Measurements from ENCODE around the gene SUN1. TPM values are rescaled to one million over a fixed set of nuclear protein-coding genes. Genes with fewer than 3 reads are reported as not detected.

The SUN1 gene
- total and polyA plus RNA-seq, 2 donors (not counting 1 experiment from before 2014, with no cell fraction given): 198 to 254 TPM

DNA sequence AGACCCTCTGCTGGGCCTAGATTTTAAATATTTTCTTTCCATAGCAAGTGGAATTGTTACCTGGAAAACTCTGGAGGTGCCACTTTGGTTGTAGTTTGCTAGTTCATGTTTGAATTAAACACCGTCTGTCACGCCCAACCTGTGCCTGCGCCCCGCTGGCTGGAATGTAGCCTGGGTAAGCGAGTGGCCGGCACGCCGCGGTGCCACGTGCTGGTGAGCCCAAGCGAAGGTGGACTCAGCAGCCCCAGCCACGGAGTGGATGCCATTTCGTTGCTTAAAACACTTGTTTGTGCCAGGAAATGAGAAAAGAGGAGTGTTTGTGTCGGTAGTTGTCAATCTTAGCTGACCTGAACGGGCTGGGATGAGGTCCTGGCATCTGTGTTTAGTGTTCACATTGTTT is 46.8 kb downstream of the SUN1 start:
- peaks cover 37% of the 10 kb centered on the region for H3K4me1 Mint-ChIP-seq
- ChIA-PET POLR2A (no interaction called here), CTCF (interaction anchor here (0.6 to 1.1 kb wide), 3 partner anchors 92 to 298 kb away, joined by 3 read pairs; partner anchors contain the start of gene COX19)
- DNase-seq (no peak), ATAC-seq (ENCODE audit: low read depth) (no peak)
- no peaks in the 10 kb centered on the region for H3K9me3 Mint-ChIP-seq (ENCODE audit: insufficient read depth)
- peaks cover 0 to 15% (median 0%) of the 10 kb centered on the region in 3 donors for H3K9me3 ChIP-seq (ENCODE audit: control extremely low read depth in 1 of 3, control insufficient read depth in 2 of 3, insufficient read depth in 1 of 3, low read length in 2 of 3)
- H3K79me2 ChIP-seq (ENCODE audit: control insufficient read depth, insufficient read depth, low read length): peaks cover 71% of the 10 kb centered on the region
- H3K4me3 ChIP-seq (ENCODE audit: control extremely low read depth in 1 of 5, extremely low read depth in 1 of 5, insufficient read depth in 1 of 5, low read depth in 2 of 5, low read length in 4 of 5): no peak overlapping the region
- peaks cover 12 to 24% of the 10 kb centered on the region in 2 donors for H3K4me1 ChIP-seq (ENCODE audit: control insufficient read depth in 2 of 2, insufficient read depth in 2 of 2, low read length in 2 of 2)
- H2AFZ ChIP-seq (ENCODE audit: insufficient read depth, low read depth, low read length, poor library complexity, severe bottlenecking): no peak overlapping the region
- intact Hi-C loops (cut with micrococcal nuclease): loop anchor here (5.0 kb wide), 1 partner anchor 263 kb away; no protein-coding TSS in a partner anchor
- H4K20me1 ChIP-seq (ENCODE audit: control insufficient read depth, insufficient read depth, low read length, poor library complexity, severe bottlenecking): peaks cover 63% of the 10 kb centered on the region
- H3K9ac ChIP-seq (ENCODE audit: low read length): no peak overlapping the region
- peak overlapping the region; percentile 67 for H3K4me3 Mint-ChIP-seq
- H3K27me3 ChIP-seq (replicated peaks in 1 of 4; ENCODE audit: control extremely low read depth in 1 of 4, control insufficient read depth in 3 of 4, insufficient read depth in 4 of 4, low read length in 3 of 4): no peaks in the 10 kb centered on the region
- H3K4me2 ChIP-seq (replicated peaks; ENCODE audit: low read depth, low read length, poor library complexity, severe bottlenecking): no peak overlapping the region
- no peak overlapping the region for H3K27ac ChIP-seq (ENCODE audit: low read length in 2 of 2)
- WGBS (ENCODE audit: insufficient coverage): 98% methylated on average over 15 of the region's 15 CpGs
- no peak for TF ChIP-seq EZH2 (IDR thresholded peaks at IDR 0.05; ENCODE audit: borderline replicate concordance, insufficient read depth, low read depth, low read length, poor library complexity, severe bottlenecking)
- no peak for TF ChIP-seq CTCF (IDR thresholded peaks at IDR 0.05)
- H3K36me3 ChIP-seq (replicated peaks in 1 of 2; ENCODE audit: control extremely low read depth in 1 of 2, control insufficient read depth in 1 of 2, extremely low read depth in 1 of 2, insufficient read depth in 2 of 2, low read length in 1 of 2): peaks cover 1 to 9% of the 10 kb centered on the region in 2 experiments
- peak overlapping the region; percentile 73 for H3K27ac Mint-ChIP-seq
- no peaks in the 10 kb centered on the region for H3K27me3 Mint-ChIP-seq

DNA sequence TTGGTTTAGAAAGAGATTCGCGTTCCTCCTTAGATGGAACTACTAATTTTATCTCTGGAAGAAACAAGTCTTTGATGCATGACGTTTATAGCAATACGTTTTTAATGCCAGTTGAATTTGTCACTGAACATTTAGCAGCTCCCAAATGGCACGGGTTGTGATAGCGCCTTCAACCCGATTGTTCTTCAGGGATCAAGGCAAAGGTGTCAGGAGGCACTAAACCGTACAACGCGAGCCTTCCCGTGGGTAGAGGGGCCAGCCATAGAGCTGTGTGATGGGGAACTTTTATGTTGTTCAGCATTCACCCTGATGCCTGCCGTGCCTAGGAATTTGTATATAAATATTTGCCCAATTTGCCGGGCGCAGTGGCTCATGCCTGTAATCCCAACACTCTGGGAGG is 47.4 kb downstream of the SUN1 start:
- no peak overlapping the region for H3K4me3 Mint-ChIP-seq
- H3K9me3 Mint-ChIP-seq (ENCODE audit: insufficient read depth): no peaks in the 10 kb centered on the region
- Histone ChIP-seq H3K4me2 (replicated peaks; ENCODE audit: low read depth, low read length, poor library complexity, severe bottlenecking) (no peak overlapping the region), H3K4me1 (ENCODE audit: control insufficient read depth in 2 of 2, insufficient read depth in 2 of 2, low read length in 2 of 2) (peaks cover 12 to 24% of the 10 kb centered on the region in 2 donors), H3K36me3 (replicated peaks in 1 of 2; ENCODE audit: control extremely low read depth in 1 of 2, control insufficient read depth in 1 of 2, extremely low read depth in 1 of 2, insufficient read depth in 2 of 2, low read length in 1 of 2) (peaks cover 1 to 9% of the 10 kb centered on the region in 2 experiments), H3K4me3 (ENCODE audit: control extremely low read depth in 1 of 5, extremely low read depth in 1 of 5, insufficient read depth in 1 of 5, low read depth in 2 of 5, low read length in 4 of 5) (no peak overlapping the region), H3K27ac (ENCODE audit: low read length in 2 of 2) (no peak overlapping the region), H2AFZ (ENCODE audit: insufficient read depth, low read depth, low read length, poor library complexity, severe bottlenecking) (no peak overlapping the region), H3K79me2 (ENCODE audit: control insufficient read depth, insufficient read depth, low read length) (peaks cover 77% of the 10 kb centered on the region), H3K27me3 (replicated peaks in 1 of 4; ENCODE audit: control extremely low read depth in 1 of 4, control insufficient read depth in 3 of 4, insufficient read depth in 4 of 4, low read length in 3 of 4) (no peaks in the 10 kb centered on the region), H4K20me1 (ENCODE audit: control insufficient read depth, insufficient read depth, low read length, poor library complexity, severe bottlenecking) (peaks cover 69% of the 10 kb centered on the region), H3K9ac (ENCODE audit: low read length) (no peak overlapping the region), H3K9me3 (ENCODE audit: control extremely low read depth in 1 of 3, control insufficient read depth in 2 of 3, insufficient read depth in 1 of 3, low read length in 2 of 3) (peaks cover 0 to 15% (median 0%) of the 10 kb centered on the region in 3 donors)
- peaks cover 37% of the 10 kb centered on the region for H3K4me1 Mint-ChIP-seq
- no peak for ATAC-seq (ENCODE audit: low read depth)
- 94% methylated on average over 10 of the region's 14 CpGs for WGBS (ENCODE audit: insufficient coverage)
- no peak overlapping the region for H3K27ac Mint-ChIP-seq
- CTCF ChIA-PET: interaction anchor here (1.1 kb wide), 1 partner anchor 297 kb away, joined by 3 read pairs; no protein-coding TSS in a partner anchor
- intact Hi-C loops (cut with micrococcal nuclease): loop anchor here (5.0 kb wide), 1 partner anchor 263 kb away; no protein-coding TSS in a partner anchor
- TF ChIP-seq EZH2 (IDR thresholded peaks at IDR 0.05; ENCODE audit: borderline replicate concordance, insufficient read depth, low read depth, low read length, poor library complexity, severe bottlenecking): no peak
- DNase-seq: no peak
- no peaks in the 10 kb centered on the region for H3K27me3 Mint-ChIP-seq
- POLR2A ChIA-PET: no interaction called here
